Caco-2 (cell line): ENCODE measurements around the gene IDUA. TPM values are rescaled to one million over a fixed set of nuclear protein-coding genes. Genes with fewer than 3 reads are reported as not detected.

Experiments
- BruUV-seq: library from RNA; stranded (reverse); fragments of 400-500 nt; replicated peaks from 2 replicates; lab custom pipeline; 2021; lab: Mats Ljungman, UMichigan
- CTCF ChIA-PET: fragments of 300-600 bp; sonication (Branson Sonifier 250); formaldehyde crosslinking; loops from one replicate; lab custom pipeline; 2022; ENCODE audit warnings: antibody characterized with exemption; lab: Charles Lee
- POLR2A ChIA-PET: fragments of 300-600 bp; sonication (Branson Sonifier 250); formaldehyde crosslinking; loops from one replicate; lab custom pipeline; 2022; ENCODE audit warnings: antibody characterized with exemption; lab: Charles Lee
- DNase-seq, 2 experiments: peaks; one replicate each; pipeline versions ENCODE4 v3.0.0 to v3.0.0-alpha.2; 2020 to 2022
- H3K27me3 ChIP-seq: replicated peaks from 2 replicates; pipeline ENCODE4 v1.6.0; 2011; ENCODE audit warnings: low read length; ENCODE audit not compliant: control insufficient read depth, insufficient read depth
- H3K36me3 ChIP-seq: 2 replicates; pipeline ENCODE4 v1.5.1; 2011; ENCODE audit warnings: low read length; ENCODE audit not compliant: control insufficient read depth, insufficient read depth
- H3K4me1 ChIP-seq: fragments of 250-450 bp; sonication (Bioruptor Pico); 2 replicates; pipeline ENCODE4 v1.5.1; 2020; ENCODE audit warnings: mild to moderate bottlenecking
- H3K4me3 ChIP-seq: 2 replicates; pipeline ENCODE4 v1.5.1; 2011; ENCODE audit warnings: low read depth, mild to moderate bottlenecking, control low read depth, low read length
- H3K9me3 ChIP-seq: fragments of 250-450 bp; sonication (Bioruptor Pico); 2 replicates; pipeline ENCODE4 v1.5.1; 2020; ENCODE audit warnings: mild to moderate bottlenecking, moderate library complexity
- H3K27ac Mint-ChIP-seq: one replicate; pipeline ENCODE4 v1.8.0; 2022; ENCODE audit warnings: mixed read lengths; ENCODE audit not compliant: unreplicated experiment
- H3K27me3 Mint-ChIP-seq: one replicate; pipeline ENCODE4 v1.8.0; 2022; ENCODE audit warnings: mixed read lengths; ENCODE audit not compliant: insufficient read depth, unreplicated experiment
- H3K36me3 Mint-ChIP-seq: one replicate; pipeline ENCODE4 v1.8.0; 2022; ENCODE audit warnings: mild to moderate bottlenecking, mixed read lengths; ENCODE audit not compliant: insufficient read depth, unreplicated experiment
- H3K4me1 Mint-ChIP-seq: one replicate; pipeline ENCODE4 v1.8.0; 2022; ENCODE audit warnings: low read depth, mixed read lengths; ENCODE audit not compliant: unreplicated experiment
- H3K4me3 Mint-ChIP-seq: one replicate; pipeline ENCODE4 v1.8.0; 2022; ENCODE audit warnings: mild to moderate bottlenecking, moderate library complexity, mixed read lengths; ENCODE audit not compliant: unreplicated experiment
- H3K9me3 Mint-ChIP-seq: one replicate; pipeline ENCODE4 v1.8.0; 2022; ENCODE audit warnings: mixed read lengths; ENCODE audit not compliant: unreplicated experiment
- CTCF ChIP-seq, 2 experiments: fragments of 200-600 bp in 1 of 2; IDR thresholded peaks; 1 replicate in 1 of 2; 2 replicates in 1 of 2; pipeline versions ENCODE4 v1.5.1 to v1.8.0; 2011 to 2022; ENCODE audit warnings: antibody characterized with exemption in 1 of 2, control low read depth in 1 of 2, inconsistent platforms in 1 of 2, low read depth in 1 of 2, low read length in 1 of 2, mild to moderate bottlenecking in 1 of 2, moderate library complexity in 1 of 2; ENCODE audit not compliant: insufficient read depth in 1 of 2, severe bottlenecking in 1 of 2, unreplicated experiment in 1 of 2
- intact Hi-C: fragments of 100-400 bp; cut with micrococcal nuclease; formaldehyde crosslinking; loops from one replicate; pipeline ENCODE4 v1.10.0; 2022; ENCODE audit not compliant: unreplicated experiment
- total RNA-seq: library from RNA; stranded (reverse); gene quantifications from 2 replicates; pipeline ENCODE4 v1.2.3, GENCODE V29; 2022

IDUA gene
- total RNA-seq, 1 experiment from 2014 or later, result 26.9 TPM

- Mint-ChIP-seq H3K4me3 (no peak overlapping the region), H3K9me3 (no peaks in the 10 kb centered on the region), H3K4me1 (no peaks in the 10 kb centered on the region), H3K27me3 (no peaks in the 10 kb centered on the region), H3K27ac (no peak overlapping the region), H3K36me3 (peaks cover 19% of the 10 kb centered on the region)
- no TSS peak for BruUV-seq
- H3K4me3 ChIP-seq, result no peak overlapping the region
- intact Hi-C loops, result no loop called here
- peak in 1 of 2 experiments; percentile 29 for DNase-seq
- POLR2A ChIA-PET, result no interaction called here
- H3K4me1 ChIP-seq, result no peaks in the 10 kb centered on the region
- CTCF ChIA-PET, result no interaction called here
- no peaks in the 10 kb centered on the region for H3K36me3 ChIP-seq
- H3K27me3 ChIP-seq, result no peaks in the 10 kb centered on the region
- no peaks in the 10 kb centered on the region for H3K9me3 ChIP-seq
- no peak for TF ChIP-seq CTCF (IDR thresholded peaks at IDR 0.05; ENCODE audit: insufficient read depth in 1 of 2, low read depth in 1 of 2, low read length in 1 of 2, severe bottlenecking in 1 of 2, unreplicated experiment in 1 of 2)
Measured at GRCh38 chr4:955161-955921, 31.5 kb upstream of the IDUA start.

GRCh38 chr4:955931-956381, 30.9 kb upstream of the IDUA start:
- Mint-ChIP-seq H3K27ac (no peak overlapping the region), H3K4me3 (no peak overlapping the region), H3K27me3 (no peaks in the 10 kb centered on the region), H3K9me3 (no peaks in the 10 kb centered on the region), H3K36me3 (peaks cover 25% of the 10 kb centered on the region), H3K4me1 (no peaks in the 10 kb centered on the region)
- intact Hi-C loops, result no loop called here
- Histone ChIP-seq H3K4me3 (no peak overlapping the region), H3K4me1 (no peaks in the 10 kb centered on the region), H3K36me3 (no peaks in the 10 kb centered on the region), H3K9me3 (no peaks in the 10 kb centered on the region), H3K27me3 (no peaks in the 10 kb centered on the region)
- no peak for TF ChIP-seq CTCF (IDR thresholded peaks at IDR 0.05; ENCODE audit: insufficient read depth in 1 of 2, low read depth in 1 of 2, low read length in 1 of 2, severe bottlenecking in 1 of 2, unreplicated experiment in 1 of 2)
- peak in 1 of 2 experiments; percentile 28 for DNase-seq
- CTCF ChIA-PET, result no interaction called here
- BruUV-seq, result no TSS peak
- POLR2A ChIA-PET, result no interaction called here

- BruUV-seq, result no TSS peak
- Mint-ChIP-seq H3K27me3 (no peaks in the 10 kb centered on the region), H3K4me3 (no peak overlapping the region), H3K27ac (no peak overlapping the region), H3K9me3 (no peaks in the 10 kb centered on the region), H3K4me1 (no peaks in the 10 kb centered on the region), H3K36me3 (peaks cover 25% of the 10 kb centered on the region)
- ChIA-PET CTCF (no interaction called here), POLR2A (no interaction called here)
- no peaks in the 10 kb centered on the region for H3K27me3 ChIP-seq
- H3K9me3 ChIP-seq, result no peaks in the 10 kb centered on the region
- no peak overlapping the region for H3K4me3 ChIP-seq
- H3K36me3 ChIP-seq, result no peaks in the 10 kb centered on the region
- intact Hi-C loops, result no loop called here
- no peak for DNase-seq
- TF ChIP-seq CTCF (IDR thresholded peaks at IDR 0.05; ENCODE audit: insufficient read depth in 1 of 2, low read depth in 1 of 2, low read length in 1 of 2, severe bottlenecking in 1 of 2, unreplicated experiment in 1 of 2), result no peak
- H3K4me1 ChIP-seq, result no peaks in the 10 kb centered on the region
Measured at GRCh38 chr4:956531-957230, 30.2 kb upstream of the IDUA start.
